Tibial artery (tissue), 4 donors: Measurements from ENCODE around the gene CCDC39.
A peak's percentile ranks its signal among the peaks of the same experiment; 100 is the strongest.

ENCODE experiments used
- DNase-seq, 2 donors: peaks; one replicate each; pipeline ENCODE4 v3.0.0-alpha.2; 2019
- H3K27ac ChIP-seq, 2 donors: fragments of 200-600 bp; sonication (generic) in 1 of 2; 1 replicate in 1 of 2; 2 replicates in 1 of 2; pipeline ENCODE4 v1.5.1; 2018 to 2019; ENCODE audit warnings: mild to moderate bottlenecking in 1 of 2
- H3K27me3 ChIP-seq, 2 donors: fragments of 200-600 bp; sonication (generic) in 1 of 2; one replicate each; pipeline versions ENCODE4 v1.5.1 to v1.6.0; 2016 to 2019
- H3K36me3 ChIP-seq, 3 donors: fragments of 200-600 bp; sonication (generic) in 2 of 3; one replicate each; pipeline ENCODE4 v1.5.1; 2016 to 2019; ENCODE audit warnings: mild to moderate bottlenecking in 2 of 3
- H3K4me1 ChIP-seq, 4 donors: fragments of 200-600 bp; sonication (generic) in 2 of 4; 1 replicate in 3 of 4; 2 replicates in 1 of 4; pipeline ENCODE4 v1.5.1; 2016 to 2019
- H3K4me3 ChIP-seq, 2 donors: fragments of 200-600 bp; sonication (generic) in 1 of 2; 1 replicate in 1 of 2; 2 replicates in 1 of 2; pipeline ENCODE4 v1.5.1; 2018 to 2019; ENCODE audit warnings: mild to moderate bottlenecking in 2 of 2
- H3K9me3 ChIP-seq, 3 donors: fragments of 200-600 bp; sonication (generic) in 1 of 3; one replicate each; pipeline ENCODE4 v1.5.1; 2016 to 2019
- intact Hi-C: fragments of 100-400 bp; cut with DNase I; formaldehyde crosslinking; loops from one replicate; pipeline ENCODE4 v1.15.0; 2023; ENCODE audit warnings: low total_unique reads
- TF ChIP-seq, protein P1 (sequence below), 2 experiments: fragments of 200-600 bp in 1 of 2; fragments of 450-650 bp in 1 of 2; IDR thresholded peaks; one replicate each; pipeline ENCODE4 v1.5.1; 2017 to 2019; ENCODE audit warnings: antibody characterized with exemption in 2 of 2, mild to moderate bottlenecking in 1 of 2, moderate library complexity in 1 of 2

CCDC39 gene

DNA sequence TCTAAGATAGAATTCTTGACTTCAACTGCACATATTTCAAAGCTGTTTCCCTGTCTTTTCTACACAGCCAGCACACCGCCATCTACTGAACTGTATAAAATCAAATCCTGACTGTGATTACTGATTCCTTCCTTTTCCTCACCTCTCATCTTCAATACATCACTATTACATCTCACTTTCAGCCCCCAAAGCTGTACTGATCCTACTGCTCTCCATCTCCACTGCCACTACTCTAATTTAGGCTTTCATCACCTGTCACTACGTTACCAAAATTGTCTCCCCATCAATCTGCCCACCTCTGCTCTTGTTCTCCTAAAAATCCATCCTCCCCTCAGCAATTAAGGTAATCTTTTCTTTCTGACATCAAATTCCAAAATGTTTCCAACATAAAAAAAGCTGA, 4.5 kb upstream of the CCDC39 start:
- Histone ChIP-seq H3K27ac (no peak overlapping the region), H3K4me3 (no peak overlapping the region), H3K9me3 (no peaks in the 10 kb centered on the region), H3K36me3 (no peaks in the 10 kb centered on the region), H3K4me1 (peaks cover 0 to 15% (median 10%) of the 10 kb centered on the region in 4 donors), H3K27me3 (peaks cover 0 to 4% of the 10 kb centered on the region in 2 donors)
- TF ChIP-seq, protein P1, sequence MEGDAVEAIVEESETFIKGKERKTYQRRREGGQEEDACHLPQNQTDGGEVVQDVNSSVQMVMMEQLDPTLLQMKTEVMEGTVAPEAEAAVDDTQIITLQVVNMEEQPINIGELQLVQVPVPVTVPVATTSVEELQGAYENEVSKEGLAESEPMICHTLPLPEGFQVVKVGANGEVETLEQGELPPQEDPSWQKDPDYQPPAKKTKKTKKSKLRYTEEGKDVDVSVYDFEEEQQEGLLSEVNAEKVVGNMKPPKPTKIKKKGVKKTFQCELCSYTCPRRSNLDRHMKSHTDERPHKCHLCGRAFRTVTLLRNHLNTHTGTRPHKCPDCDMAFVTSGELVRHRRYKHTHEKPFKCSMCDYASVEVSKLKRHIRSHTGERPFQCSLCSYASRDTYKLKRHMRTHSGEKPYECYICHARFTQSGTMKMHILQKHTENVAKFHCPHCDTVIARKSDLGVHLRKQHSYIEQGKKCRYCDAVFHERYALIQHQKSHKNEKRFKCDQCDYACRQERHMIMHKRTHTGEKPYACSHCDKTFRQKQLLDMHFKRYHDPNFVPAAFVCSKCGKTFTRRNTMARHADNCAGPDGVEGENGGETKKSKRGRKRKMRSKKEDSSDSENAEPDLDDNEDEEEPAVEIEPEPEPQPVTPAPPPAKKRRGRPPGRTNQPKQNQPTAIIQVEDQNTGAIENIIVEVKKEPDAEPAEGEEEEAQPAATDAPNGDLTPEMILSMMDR (IDR thresholded peaks at IDR 0.05): no peak
- intact Hi-C loops: no loop called here
- DNase-seq: no peak

DNA sequence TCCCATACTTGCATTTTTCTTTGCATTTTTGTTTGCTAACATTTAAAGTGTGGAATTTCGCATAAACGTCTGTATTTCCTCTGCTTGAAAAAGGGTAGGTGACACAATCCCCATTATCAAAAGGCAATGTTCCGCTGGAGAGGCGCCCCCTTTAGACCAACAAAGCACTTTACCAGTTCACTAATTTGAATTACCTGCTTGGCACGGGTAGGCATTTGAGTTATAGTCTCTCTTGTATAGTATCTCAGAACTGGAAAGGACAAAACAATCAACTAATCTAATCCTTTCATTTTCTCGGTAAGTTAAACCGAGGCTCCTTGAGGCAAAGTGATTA, 775 bp upstream of the CCDC39 start:
- H3K27me3 ChIP-seq: peaks cover 0 to 4% of the 10 kb centered on the region in 2 donors
- TF ChIP-seq, protein P1 (IDR thresholded peaks at IDR 0.05): no peak
- intact Hi-C loops: no loop called here
- H3K36me3 ChIP-seq: no peaks in the 10 kb centered on the region
- peaks cover 0 to 16% (median 12%) of the 10 kb centered on the region in 4 donors for H3K4me1 ChIP-seq
- H3K27ac ChIP-seq: no peak overlapping the region
- H3K9me3 ChIP-seq: no peaks in the 10 kb centered on the region
- no peak for DNase-seq
- peak overlapping the region; percentile 52 to 58 for H3K4me3 ChIP-seq

DNA sequence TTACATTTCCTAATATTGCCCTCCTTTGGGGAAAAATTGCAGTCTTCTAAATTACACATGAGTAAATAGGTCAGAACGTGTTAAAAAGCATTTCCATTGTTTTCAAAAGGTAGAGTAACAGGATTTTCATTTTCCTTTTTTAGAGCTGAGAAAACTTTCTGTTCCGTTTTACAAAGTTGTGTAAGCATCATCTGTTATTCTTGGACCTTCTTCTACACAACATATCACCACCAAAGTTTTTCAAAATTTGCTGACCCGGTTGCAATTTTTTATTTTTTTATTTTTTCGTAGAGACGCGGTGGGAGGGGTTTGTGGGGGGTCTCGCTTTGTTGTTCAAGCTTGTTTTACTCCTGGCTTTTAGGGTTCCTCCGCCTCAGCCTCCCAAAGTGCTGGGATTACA, 1.1 kb downstream of the CCDC39 start:
- intact Hi-C loops: no loop called here
- Histone ChIP-seq H3K27me3 (peaks cover 0 to 4% of the 10 kb centered on the region in 2 donors), H3K9me3 (no peaks in the 10 kb centered on the region), H3K4me1 (peaks cover 0 to 16% (median 12%) of the 10 kb centered on the region in 4 donors), H3K27ac (no peak overlapping the region), H3K4me3 (no peak overlapping the region), H3K36me3 (no peaks in the 10 kb centered on the region)
- no peak for DNase-seq
- TF ChIP-seq, protein P1 (IDR thresholded peaks at IDR 0.05): no peak

DNA sequence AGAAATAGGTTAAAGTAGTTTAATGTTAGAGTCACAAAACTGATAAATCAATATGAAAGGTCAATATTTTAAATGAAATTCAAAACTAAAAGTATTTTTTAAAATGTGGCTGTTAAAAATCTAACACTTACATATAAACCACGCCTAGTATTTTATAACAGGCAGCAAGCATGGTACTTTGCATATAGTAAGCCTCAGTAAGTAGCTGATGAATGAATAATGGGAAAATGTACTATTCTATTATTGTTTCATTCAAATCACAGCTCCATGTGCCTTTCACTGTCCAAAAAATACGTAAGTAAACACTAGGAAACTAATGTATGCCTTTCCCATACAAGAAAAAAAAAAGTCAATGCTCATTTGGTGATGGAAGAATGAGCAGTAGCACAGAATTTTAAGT, 17.8 kb downstream of the CCDC39 start:
- DNase-seq: no peak
- H3K4me3 ChIP-seq: no peak overlapping the region
- no peaks in the 10 kb centered on the region for H3K27me3 ChIP-seq
- no peaks in the 10 kb centered on the region for H3K4me1 ChIP-seq
- TF ChIP-seq, protein P1 (IDR thresholded peaks at IDR 0.05): no peak
- H3K9me3 ChIP-seq: no peaks in the 10 kb centered on the region
- intact Hi-C loops: no loop called here
- H3K27ac ChIP-seq: no peak overlapping the region
- H3K36me3 ChIP-seq: no peaks in the 10 kb centered on the region

DNA sequence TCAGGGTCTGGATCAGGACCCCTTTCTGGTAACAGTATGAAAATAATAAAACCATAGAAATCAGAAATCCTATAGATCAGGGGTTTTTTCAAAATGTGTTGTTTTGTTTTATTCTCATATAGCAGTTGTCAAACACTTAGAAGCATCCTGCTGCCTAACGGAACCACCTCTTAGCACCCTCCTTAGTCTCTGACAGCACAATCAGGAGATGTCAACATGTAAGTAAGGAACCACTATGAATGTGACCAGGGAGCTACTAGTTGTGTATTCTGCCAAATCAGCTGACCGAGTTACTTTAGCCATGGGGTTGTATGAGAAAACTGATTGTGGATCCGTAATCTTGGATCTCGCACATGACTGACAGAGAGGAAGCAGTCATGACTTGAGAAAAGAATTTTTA, 22.2 kb downstream of the CCDC39 start:
- Histone ChIP-seq H3K27ac (no peak overlapping the region), H3K9me3 (no peaks in the 10 kb centered on the region), H3K4me1 (no peaks in the 10 kb centered on the region), H3K36me3 (no peaks in the 10 kb centered on the region), H3K4me3 (no peak overlapping the region), H3K27me3 (no peaks in the 10 kb centered on the region)
- intact Hi-C loops: no loop called here
- TF ChIP-seq, protein P1 (IDR thresholded peaks at IDR 0.05): no peak
- DNase-seq: no peak

DNA sequence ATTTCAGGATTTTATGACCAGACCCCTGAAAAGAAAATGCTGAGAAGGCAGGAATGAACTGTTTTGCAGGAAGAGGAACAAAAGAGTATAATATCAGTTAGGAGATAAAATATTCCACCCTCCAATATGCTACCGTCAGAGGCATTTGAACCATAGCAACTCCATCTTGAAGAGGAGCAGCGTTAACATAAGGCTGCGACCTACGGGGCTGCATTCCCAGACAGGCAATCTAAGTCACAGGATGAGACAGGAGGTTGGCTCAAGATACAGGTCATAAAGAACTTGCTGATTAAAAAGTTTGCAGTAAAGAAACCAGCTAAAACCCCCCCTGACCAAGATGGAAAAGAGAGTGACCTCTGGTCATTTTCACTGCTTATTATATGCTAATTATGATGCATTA, 22.9 kb downstream of the CCDC39 start:
- TF ChIP-seq, protein P1 (IDR thresholded peaks at IDR 0.05): no peak
- intact Hi-C loops: no loop called here
- H3K27ac ChIP-seq: no peak overlapping the region
- no peaks in the 10 kb centered on the region for H3K27me3 ChIP-seq
- no peak for DNase-seq
- no peak overlapping the region for H3K4me3 ChIP-seq
- no peaks in the 10 kb centered on the region for H3K36me3 ChIP-seq
- no peaks in the 10 kb centered on the region for H3K4me1 ChIP-seq
- H3K9me3 ChIP-seq: no peaks in the 10 kb centered on the region
